Endothelial cell of umbilical vein (primary cell): Measurements from ENCODE around the gene PHTF1. TPM values are rescaled to one million over a fixed set of nuclear protein-coding genes. Genes with fewer than 3 reads are reported as not detected.

ENCODE experiments used
- BruUV-seq: library from RNA; stranded (reverse); fragments of 400-500 nt; replicated peaks from 2 replicates; lab custom pipeline; 2021; lab: Mats Ljungman, UMichigan
- CTCF ChIA-PET: fragments of 300-600, 350-600 bp; sonication (Branson Sonifier 250); formaldehyde crosslinking; loops from one replicate; lab custom pipeline; 2021; ENCODE audit warnings: antibody characterized with exemption, inconsistent platforms; lab: Charles Lee
- POLR2A ChIA-PET: fragments of 300-600, 350-600 bp; sonication (Branson Sonifier 250); formaldehyde crosslinking; loops from one replicate; lab custom pipeline; 2021; ENCODE audit warnings: antibody characterized with exemption, inconsistent platforms; lab: Charles Lee
- DNase-seq: peaks from one replicate; pipeline ENCODE4 v3.0.0-alpha.2; 2011; ENCODE audit warnings: low read depth, low spot score
- FAIRE-seq: peaks from 2 replicates; lab custom pipeline; 2011; peaks lifted over from hg19 to GRCh38; lab: Jason Lieb, UNC
- H2AFZ ChIP-seq: 2 replicates; pipeline ENCODE4 v1.6.0; 2012; ENCODE audit warnings: low read depth, low read length, control low read depth, inconsistent platforms
- H3K27ac ChIP-seq: 2 replicates; pipeline ENCODE4 v1.5.1; 2011; ENCODE audit warnings: low read depth, mild to moderate bottlenecking, control low read depth, low read length, moderate library complexity; ENCODE audit not compliant: insufficient read depth
- H3K27me3 ChIP-seq, 2 experiments: 2 replicates each; pipeline versions ENCODE4 v1.6.0 to v1.6.1; 2011; ENCODE audit warnings: low read length in 2 of 2, mixed read lengths in 1 of 2; ENCODE audit not compliant: control insufficient read depth in 2 of 2, insufficient read depth in 2 of 2
- H3K36me3 ChIP-seq, 2 experiments: 2 replicates in 1 of 2; 3 replicates in 1 of 2; pipeline ENCODE4 v1.5.1; 2011; ENCODE audit warnings: low read length in 2 of 2, mild to moderate bottlenecking in 1 of 2, moderate library complexity in 1 of 2; ENCODE audit not compliant: control insufficient read depth in 2 of 2, insufficient read depth in 2 of 2; ENCODE audit errors: extremely low read depth in 1 of 2
- H3K4me1 ChIP-seq: 3 replicates; pipeline ENCODE4 v1.5.1; 2011; ENCODE audit warnings: mild to moderate bottlenecking, low read length; ENCODE audit not compliant: control insufficient read depth, insufficient read depth; ENCODE audit errors: extremely low read depth
- H3K4me2 ChIP-seq: 2 replicates; pipeline ENCODE4 v1.6.1; 2011; ENCODE audit warnings: low read length, control low read depth, mixed read lengths; ENCODE audit not compliant: insufficient read depth
- H3K4me3 ChIP-seq, 3 experiments: fragments of 200-600 bp in 1 of 3; sonication (generic), shearing (Covaris generic) in 1 of 3; replicated peaks in 1 of 3; 2 replicates each; pipeline ENCODE4 v1.5.1; 2011 to 2016; ENCODE audit warnings: control low read depth in 3 of 3, low read length in 3 of 3, mild to moderate bottlenecking in 2 of 3, inconsistent platforms in 1 of 3, low read depth in 1 of 3, moderate library complexity in 1 of 3; ENCODE audit not compliant: insufficient read depth in 1 of 3
- H3K79me2 ChIP-seq: 2 replicates; pipeline ENCODE4 v1.6.0; 2012; ENCODE audit warnings: low read length, inconsistent platforms; ENCODE audit not compliant: control insufficient read depth, insufficient read depth
- H3K9ac ChIP-seq: replicated peaks from 2 replicates; pipeline ENCODE3; 2011; ENCODE audit warnings: low read length, control low read depth; ENCODE audit not compliant: insufficient read depth; ENCODE audit errors: extremely low read depth
- H3K9me1 ChIP-seq: replicated peaks from 3 replicates; pipeline ENCODE4 v1.6.0; 2011; ENCODE audit warnings: mild to moderate bottlenecking, low read length; ENCODE audit not compliant: control insufficient read depth, insufficient read depth; ENCODE audit errors: extremely low read depth
- H3K9me3 ChIP-seq: replicated peaks from 2 replicates; pipeline ENCODE4 v1.5.1; 2012; ENCODE audit warnings: low read length, inconsistent platforms; ENCODE audit not compliant: control insufficient read depth, insufficient read depth
- H4K20me1 ChIP-seq: replicated peaks from 2 replicates; pipeline ENCODE3; 2011; ENCODE audit warnings: mild to moderate bottlenecking, low read length; ENCODE audit not compliant: control insufficient read depth, insufficient read depth; ENCODE audit errors: extremely low read depth
- CTCF ChIP-seq, 2 donors: IDR thresholded peaks; 1 replicate in 1 of 2; 2 replicates in 1 of 2; pipeline ENCODE4 v1.5.1; 2011; ENCODE audit warnings: low read length in 2 of 2, mild to moderate bottlenecking in 2 of 2, moderate library complexity in 2 of 2, control low read depth in 1 of 2, inconsistent platforms in 1 of 2, low read depth in 1 of 2; ENCODE audit not compliant: insufficient read depth in 1 of 2; ENCODE audit errors: extremely low read depth in 1 of 2
- EZH2 ChIP-seq: IDR thresholded peaks from 2 replicates; pipeline ENCODE4 v1.6.1; 2012; ENCODE audit warnings: borderline replicate concordance, low read depth, mild to moderate bottlenecking, moderate library complexity, low read length, inconsistent platforms; ENCODE audit not compliant: severe bottlenecking
- FOS ChIP-seq: IDR thresholded peaks from 2 replicates; pipeline ENCODE4 v1.6.1; 2011; ENCODE audit warnings: mild to moderate bottlenecking, low read length, moderate library complexity, borderline replicate concordance; ENCODE audit not compliant: insufficient read depth
- GATA2 ChIP-seq: IDR thresholded peaks from 2 replicates; pipeline ENCODE4 v1.7.0; 2011; ENCODE audit warnings: low read depth, mild to moderate bottlenecking, moderate library complexity, mixed read lengths, low read length; ENCODE audit not compliant: insufficient read length, insufficient read depth
- JUN ChIP-seq: IDR thresholded peaks from 2 replicates; pipeline ENCODE4 v1.6.1; 2011; ENCODE audit warnings: borderline replicate concordance, low read depth; ENCODE audit not compliant: insufficient read length, insufficient read depth
- MAX ChIP-seq: IDR thresholded peaks from 2 replicates; pipeline ENCODE4 v1.6.1; 2011; ENCODE audit not compliant: insufficient read depth, insufficient read length
- MYC ChIP-seq: IDR thresholded peaks from one replicate; pipeline ENCODE4 v1.6.1; 2011; ENCODE audit warnings: mild to moderate bottlenecking, low read depth, low read length
- POLR2A ChIP-seq: IDR thresholded peaks from 2 replicates; pipeline ENCODE4 v1.6.1; 2012; ENCODE audit warnings: low read depth, mild to moderate bottlenecking, control low read depth, low read length
- POLR2AphosphoS5 ChIP-seq: IDR thresholded peaks from 2 replicates; pipeline ENCODE4 v1.6.1; 2012; ENCODE audit warnings: low read depth, mild to moderate bottlenecking, control low read depth, low read length, moderate library complexity; ENCODE audit not compliant: insufficient read depth
- dilution Hi-C: fragments of 300-500 bp; cut with MboI; formaldehyde crosslinking; loops from one replicate; pipeline ENCODE4 v1.15.0; 2019; ENCODE audit warnings: low sequenced_read_pairs; ENCODE audit not compliant: extremely low pct_ligation_motif_present
- intact Hi-C: fragments of 100-400 bp; cut with micrococcal nuclease; formaldehyde crosslinking; loops from one replicate; pipeline ENCODE4 v1.10.0; 2022
- polyA plus RNA-seq, 4 experiments: library from polyadenylated mRNA; depleted of rRNA in 3 of 4; stranded (reverse) in 3 of 4; unstranded in 1 of 4; fragments of >200 nt; gene quantifications; 2 replicates each; pipeline versions ENCODE4 v1.2.1 to v1.2.3, GENCODE V29; 2011 to 2012; ENCODE audit warnings: missing spikeins in 1 of 4
- total RNA-seq: library from RNA; stranded (reverse); gene quantifications from 2 replicates; pipeline ENCODE4 v1.2.3, GENCODE V29; 2021

The PHTF1 gene
- total and polyA plus RNA-seq, 2 donors (not counting 3 experiments of a cell fraction or from before 2014, with no cell fraction given): 26.3 to 62.6 TPM

- DNase-seq: no peak
- Histone ChIP-seq H3K4me2 (no peak overlapping the region), H3K79me2 (no peaks in the 10 kb centered on the region), H3K9me1 (no peaks in the 10 kb centered on the region), H4K20me1 (no peaks in the 10 kb centered on the region), H3K4me1 (no peaks in the 10 kb centered on the region), H3K27me3 (no peaks in the 10 kb centered on the region), H3K9ac (no peak overlapping the region), H3K36me3 (peaks cover 5 to 14% of the 10 kb centered on the region in 2 experiments), H2AFZ (no peak overlapping the region), H3K27ac (no peak overlapping the region), H3K4me3 (no peak overlapping the region), H3K9me3 (no peaks in the 10 kb centered on the region)
- FAIRE-seq: no peak
- dilution Hi-C loops (no loop called here), intact Hi-C loops (no loop called here)
- BruUV-seq: no TSS peak
- POLR2A ChIA-PET: interaction anchor here (0.6 kb wide), 1 partner anchor 913 kb away, joined by 4 read pairs; no protein-coding TSS in a partner anchor
- no peak for TF ChIP-seq FOS
- no peak for TF ChIP-seq MYC
- no peak for TF ChIP-seq MAX
- no peak for TF ChIP-seq JUN
- no peak for TF ChIP-seq POLR2A
- TF ChIP-seq CTCF (IDR thresholded peaks at IDR 0.05; ENCODE audit: extremely low read depth in 1 of 2, insufficient read depth in 1 of 2, low read depth in 1 of 2, low read length in 2 of 2): no peak
- TF ChIP-seq GATA2: no peak
- TF ChIP-seq POLR2AphosphoS5: no peak
- TF ChIP-seq EZH2: no peak
- CTCF ChIA-PET: no interaction called here
These were observed 26.5 kb downstream of the PHTF1 start for GRCh38 chr1:113732802-113733201.
